GM04503 (cell line): ENCODE results near the gene CNTFR.
A peak's percentile ranks its signal among the peaks of the same experiment; 100 is the strongest.
"Not testable (repeated sequence)": the region's sequence is repeated elsewhere in the genome, so short reads cannot be mapped to it uniquely, and the experiment has no call there.

ENCODE experiments used
- DNase-seq: peaks from one replicate; pipeline ENCODE4 v3.0.0-alpha.2; 2012; ENCODE audit warnings: low read depth

Gene CNTFR

GRCh38 chr9:34554211-34555001, 35.1 kb downstream of the CNTFR start:
- no peak for DNase-seq

GRCh38 chr9:34553511-34554021, 36.0 kb downstream of the CNTFR start:
- DNase-seq = no peak

- DNase-seq = no peak
Measured at GRCh38 chr9:34552986-34553385, 36.5 kb downstream of the CNTFR start.

- DNase-seq = no peak
Measured at GRCh38 chr9:34552606-34552981, 36.9 kb downstream of the CNTFR start.

GRCh38 chr9:34551751-34552605, 37.5 kb downstream of the CNTFR start:
- no peak for DNase-seq

GRCh38 chr9:34550681-34551270, 38.7 kb downstream of the CNTFR start:
- DNase-seq = no peak

GRCh38 chr9:34550016-34550680, 39.4 kb downstream of the CNTFR start:
- no peak for DNase-seq

GRCh38 chr9:34549407-34549732, 40.2 kb downstream of the CNTFR start:
- DNase-seq = no peak

- DNase-seq = peak; percentile 30
Measured at GRCh38 chr9:34547960-34548611, 41.4 kb downstream of the CNTFR start.

GRCh38 chr9:34546834-34547827, 42.4 kb downstream of the CNTFR start:
- DNase-seq = peak; percentile 28

GRCh38 chr9:34546102-34546833, 43.3 kb downstream of the CNTFR start:
- DNase-seq = no peak

GRCh38 chr9:34545497-34545896, 44.0 kb downstream of the CNTFR start:
- DNase-seq = no peak

- DNase-seq = no peak
Measured at GRCh38 chr9:34544035-34544434, 45.5 kb downstream of the CNTFR start.

GRCh38 chr9:34541540-34541939, 48.0 kb downstream of the CNTFR start:
- DNase-seq = no peak

- peak; percentile 43 for DNase-seq
Measured at GRCh38 chr9:34540827-34541226, 48.7 kb downstream of the CNTFR start.

GRCh38 chr9:34536685-34537084, 52.8 kb downstream of the CNTFR start:
- no peak for DNase-seq

- not testable (repeated sequence) for DNase-seq
Measured at GRCh38 chr9:34532041-34532440, 57.5 kb downstream of the CNTFR start.

GRCh38 chr9:34526026-34526425, 63.5 kb downstream of the CNTFR start:
- DNase-seq = no peak

GRCh38 chr9:34524349-34524748, 65.2 kb downstream of the CNTFR start:
- DNase-seq = no peak
